HepG2 (cell line): ENCODE data around the gene UBE2O. TPM values are rescaled to one million over a fixed set of nuclear protein-coding genes. Genes with fewer than 3 reads are reported as not detected.
A peak's percentile ranks its signal among the peaks of the same experiment; 100 is the strongest.

Experiments
- ATRX ChIP-seq: sonication (generic); formaldehyde crosslinking; IDR thresholded peaks from 2 replicates; pipeline ENCODE4 v1.4.0; 2020; ENCODE audit warnings: missing genetic modification reagents, borderline replicate concordance
- CBX2 ChIP-seq, 2 experiments: fragments of 200-600 bp in 1 of 2; sonication (generic); formaldehyde crosslinking in 1 of 2; IDR thresholded peaks; 2 replicates each; pipeline versions ENCODE4 v1.7.0 to v1.8.1; 2018 to 2022; ENCODE audit warnings: low read depth in 2 of 2, low read length in 1 of 2, mild to moderate bottlenecking in 1 of 2, missing genetic modification reagents in 1 of 2
- CEBPG ChIP-seq: IDR thresholded peaks from 2 replicates; pipeline ENCODE4 v1.6.1; 2016
- HNRNPK ChIP-seq: fragments of 200-400 bp; formaldehyde crosslinking; IDR thresholded peaks from 2 replicates; pipeline ENCODE4 v1.6.1; 2018; ENCODE audit warnings: low read length, low read depth, moderate library complexity, mild to moderate bottlenecking; ENCODE audit not compliant: poor library complexity, severe bottlenecking
- MBNL3 ChIP-seq: fragments of 250-450 bp; sonication (Bioruptor Pico); conservative IDR thresholded peaks from 2 replicates; pipeline ENCODE4 v1.8.0; 2022; ENCODE audit warnings: mild to moderate bottlenecking, inconsistent platforms
- MZF1 ChIP-seq: sonication (generic); formaldehyde crosslinking; IDR thresholded peaks from 2 replicates; pipeline ENCODE4 v1.8.1; 2023; ENCODE audit warnings: mild to moderate bottlenecking, missing genetic modification reagents, borderline replicate concordance
- NBN ChIP-seq: fragments of 450-650 bp; conservative IDR thresholded peaks from 2 replicates; pipeline ENCODE4 v1.6.1; 2017
- RARG ChIP-seq: sonication (generic); formaldehyde crosslinking; IDR thresholded peaks from 2 replicates; pipeline ENCODE4 v1.4.0; 2020; ENCODE audit warnings: low read depth, mild to moderate bottlenecking, missing genetic modification reagents
- SALL1 ChIP-seq: sonication (generic); formaldehyde crosslinking; IDR thresholded peaks from 2 replicates; pipeline ENCODE4 v1.8.0; 2022; ENCODE audit warnings: mild to moderate bottlenecking, missing genetic modification reagents
- SETDB1 ChIP-seq: sonication (generic); formaldehyde crosslinking; IDR thresholded peaks from 2 replicates; pipeline ENCODE4 v1.5.1; 2020; ENCODE audit warnings: missing genetic modification reagents, mild to moderate bottlenecking, borderline replicate concordance
- SNAPC2 ChIP-seq: sonication (generic); formaldehyde crosslinking; IDR thresholded peaks from 2 replicates; pipeline ENCODE4 v1.8.1; 2022; ENCODE audit warnings: mild to moderate bottlenecking, missing genetic modification reagents
- STAG1 ChIP-seq: sonication (generic); formaldehyde crosslinking; IDR thresholded peaks from 2 replicates; pipeline ENCODE4 v1.4.0; 2020; ENCODE audit warnings: missing genetic modification reagents
- TBL1XR1 ChIP-seq: fragments of 150-350 bp; IDR thresholded peaks from 2 replicates; pipeline ENCODE4 v1.6.1; 2014; ENCODE audit warnings: borderline replicate concordance, low read length; ENCODE audit not compliant: partially characterized antibody
- ZNF207 ChIP-seq: fragments of 450-650 bp; IDR thresholded peaks from 2 replicates; pipeline ENCODE4 v1.6.1; 2016; ENCODE audit warnings: antibody characterized with exemption, borderline replicate concordance
- ZNF30 ChIP-seq: sonication (generic); formaldehyde crosslinking; IDR thresholded peaks from 2 replicates; pipeline ENCODE4 v1.5.0; 2020; ENCODE audit warnings: mild to moderate bottlenecking, missing genetic modification reagents
- ZNF616 ChIP-seq: sonication (generic); formaldehyde crosslinking; IDR thresholded peaks from 2 replicates; pipeline ENCODE4 v1.5.0; 2020; ENCODE audit warnings: low read depth, mild to moderate bottlenecking, missing genetic modification reagents
- ZSCAN20 ChIP-seq: sonication (generic); formaldehyde crosslinking; IDR thresholded peaks from 2 replicates; pipeline ENCODE4 v1.4.0; 2020; ENCODE audit warnings: missing genetic modification reagents, mild to moderate bottlenecking, borderline replicate concordance
- polyA plus RNA-seq, 8 experiments: library from polyadenylated mRNA; depleted of rRNA in 3 of 8; stranded (reverse) in 7 of 8; unstranded in 1 of 8; fragments of >200 nt; fragmentation: Illumina TruSeq in 4 of 8; extraction: Trizol in 4 of 8; gene quantifications; 2 replicates each; pipeline versions ENCODE4 v1.2.1 to v1.2.3, GENCODE V29; 2011 to 2016; ENCODE audit warnings: low read depth in 4 of 8, missing spikeins in 1 of 8, mixed read lengths in 1 of 8; ENCODE audit not compliant: insufficient read depth in 1 of 8
- total RNA-seq, 5 experiments: library from RNA; depleted of rRNA; stranded (reverse); fragments of >200 nt; fragmentation: Illumina TruSeq; extraction: Trizol; gene quantifications; 2 replicates each; pipeline ENCODE4 v1.2.3, GENCODE V29; 2016; ENCODE audit warnings: low read depth in 1 of 5
- TF ChIP-seq, protein P1 (sequence below): sonication (generic); formaldehyde crosslinking; IDR thresholded peaks from 2 replicates; pipeline ENCODE4 v1.9.0; 2022; ENCODE audit warnings: missing genetic modification reagents, mild to moderate bottlenecking, borderline replicate concordance
- TF ChIP-seq, protein P2 (sequence below): sonication (generic); formaldehyde crosslinking; IDR thresholded peaks from 2 replicates; pipeline ENCODE4 v1.5.0; 2020; ENCODE audit warnings: missing genetic modification reagents
- TF ChIP-seq, protein P3 (sequence below): sonication (generic); formaldehyde crosslinking; IDR thresholded peaks from 2 replicates; pipeline ENCODE4 v1.4.0; 2020; ENCODE audit warnings: mild to moderate bottlenecking, missing genetic modification reagents
- TF ChIP-seq, protein P4 (sequence below): sonication (generic); formaldehyde crosslinking; IDR thresholded peaks from 2 replicates; pipeline ENCODE4 v1.4.0; 2020; ENCODE audit warnings: missing genetic modification reagents

The UBE2O gene
- total and polyA plus RNA-seq, 2 of the 13 experiments (the other 11 are each of a cell fraction or from before 2014, with no cell fraction given) = 21.5 to 23.5 TPM

DNA sequence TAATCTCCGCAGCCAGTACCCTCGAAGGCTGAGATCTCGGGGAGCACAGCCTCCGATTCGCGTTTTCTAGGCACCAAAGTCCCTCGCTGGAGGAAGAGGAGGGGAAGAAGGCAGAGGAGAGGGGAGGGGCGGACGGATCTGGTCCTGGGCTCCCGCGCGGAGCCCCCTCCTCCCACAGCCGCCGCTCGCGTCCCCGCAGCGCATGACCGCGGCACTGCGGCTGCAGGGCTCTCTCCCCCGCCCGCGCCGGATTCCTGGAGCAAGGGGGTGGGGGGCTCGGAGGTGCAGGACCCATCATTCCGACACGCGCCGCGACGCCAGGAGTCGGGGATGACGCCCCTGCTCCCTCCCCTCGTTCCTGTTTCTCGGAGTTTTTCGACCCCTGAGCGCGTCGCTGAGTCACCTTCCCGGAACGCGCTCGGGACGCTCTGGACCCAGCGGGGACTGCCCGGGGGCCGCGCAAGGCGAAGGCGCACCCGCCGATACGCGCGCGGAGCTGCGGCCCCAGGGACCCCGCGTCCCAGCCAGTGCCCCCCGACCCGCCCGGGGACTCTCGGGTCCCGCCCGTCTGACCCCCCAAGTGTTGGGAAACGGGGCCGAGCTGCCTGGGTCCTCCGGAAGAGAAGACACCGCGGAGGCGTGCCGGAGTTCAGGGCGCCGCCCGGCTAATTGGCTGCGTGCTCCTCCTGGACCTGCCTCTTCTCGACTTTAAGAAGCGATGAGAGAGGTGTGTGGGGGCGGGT lies 70.0 kb downstream of the UBE2O start (continued):
- TF ChIP-seq, protein P1, sequence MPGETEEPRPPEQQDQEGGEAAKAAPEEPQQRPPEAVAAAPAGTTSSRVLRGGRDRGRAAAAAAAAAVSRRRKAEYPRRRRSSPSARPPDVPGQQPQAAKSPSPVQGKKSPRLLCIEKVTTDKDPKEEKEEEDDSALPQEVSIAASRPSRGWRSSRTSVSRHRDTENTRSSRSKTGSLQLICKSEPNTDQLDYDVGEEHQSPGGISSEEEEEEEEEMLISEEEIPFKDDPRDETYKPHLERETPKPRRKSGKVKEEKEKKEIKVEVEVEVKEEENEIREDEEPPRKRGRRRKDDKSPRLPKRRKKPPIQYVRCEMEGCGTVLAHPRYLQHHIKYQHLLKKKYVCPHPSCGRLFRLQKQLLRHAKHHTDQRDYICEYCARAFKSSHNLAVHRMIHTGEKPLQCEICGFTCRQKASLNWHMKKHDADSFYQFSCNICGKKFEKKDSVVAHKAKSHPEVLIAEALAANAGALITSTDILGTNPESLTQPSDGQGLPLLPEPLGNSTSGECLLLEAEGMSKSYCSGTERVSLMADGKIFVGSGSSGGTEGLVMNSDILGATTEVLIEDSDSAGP = peak; percentile 77
- TF ChIP-seq SALL1 (CRISPR knock-in tag) (peak; percentile 78), CBX2 (IDR thresholded peaks at IDR 0.05; ENCODE audit: low read depth, low read length) (no peak), CBX2 (CRISPR knock-in tag; IDR thresholded peaks at IDR 0.05; ENCODE audit: low read depth) (no peak), CEBPG (CRISPR knock-in tag) (no peak), SETDB1 (CRISPR knock-in tag) (no peak), ZNF30 (peak; percentile 90; the same call in 1 of the 2 replicates), ZSCAN20 (CRISPR knock-in tag) (peak; percentile 26; the same call in 1 of the 2 replicates), ZNF207 (no peak), SNAPC2 (CRISPR knock-in tag) (peak; percentile 12; the same call in 1 of the 2 replicates), TBL1XR1 (no peak), HNRNPK (peak; percentile 97), RARG (CRISPR knock-in tag) (no peak), STAG1 (no peak), ZNF616 (CRISPR knock-in tag) (no peak; the same call in 1 of the 2 replicates), ATRX (CRISPR knock-in tag) (no peak), MBNL3 (no peak), NBN (no peak), MZF1 (no peak)
- TF ChIP-seq, protein P2, sequence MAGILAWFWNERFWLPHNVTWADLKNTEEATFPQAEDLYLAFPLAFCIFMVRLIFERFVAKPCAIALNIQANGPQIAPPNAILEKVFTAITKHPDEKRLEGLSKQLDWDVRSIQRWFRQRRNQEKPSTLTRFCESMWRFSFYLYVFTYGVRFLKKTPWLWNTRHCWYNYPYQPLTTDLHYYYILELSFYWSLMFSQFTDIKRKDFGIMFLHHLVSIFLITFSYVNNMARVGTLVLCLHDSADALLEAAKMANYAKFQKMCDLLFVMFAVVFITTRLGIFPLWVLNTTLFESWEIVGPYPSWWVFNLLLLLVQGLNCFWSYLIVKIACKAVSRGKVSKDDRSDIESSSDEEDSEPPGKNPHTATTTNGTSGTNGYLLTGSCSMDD = no peak
- TF ChIP-seq, protein P3, sequence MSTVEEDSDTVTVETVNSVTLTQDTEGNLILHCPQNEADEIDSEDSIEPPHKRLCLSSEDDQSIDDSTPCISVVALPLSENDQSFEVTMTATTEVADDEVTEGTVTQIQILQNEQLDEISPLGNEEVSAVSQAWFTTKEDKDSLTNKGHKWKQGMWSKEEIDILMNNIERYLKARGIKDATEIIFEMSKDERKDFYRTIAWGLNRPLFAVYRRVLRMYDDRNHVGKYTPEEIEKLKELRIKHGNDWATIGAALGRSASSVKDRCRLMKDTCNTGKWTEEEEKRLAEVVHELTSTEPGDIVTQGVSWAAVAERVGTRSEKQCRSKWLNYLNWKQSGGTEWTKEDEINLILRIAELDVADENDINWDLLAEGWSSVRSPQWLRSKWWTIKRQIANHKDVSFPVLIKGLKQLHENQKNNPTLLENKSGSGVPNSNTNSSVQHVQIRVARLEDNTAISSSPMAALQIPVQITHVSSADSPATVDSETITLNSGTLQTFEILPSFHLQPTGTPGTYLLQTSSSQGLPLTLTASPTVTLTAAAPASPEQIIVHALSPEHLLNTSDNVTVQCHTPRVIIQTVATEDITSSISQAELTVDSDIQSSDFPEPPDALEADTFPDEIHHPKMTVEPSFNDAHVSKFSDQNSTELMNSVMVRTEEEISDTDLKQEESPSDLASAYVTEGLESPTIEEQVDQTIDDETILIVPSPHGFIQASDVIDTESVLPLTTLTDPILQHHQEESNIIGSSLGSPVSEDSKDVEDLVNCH (CRISPR knock-in tag) = no peak
- TF ChIP-seq, protein P4, sequence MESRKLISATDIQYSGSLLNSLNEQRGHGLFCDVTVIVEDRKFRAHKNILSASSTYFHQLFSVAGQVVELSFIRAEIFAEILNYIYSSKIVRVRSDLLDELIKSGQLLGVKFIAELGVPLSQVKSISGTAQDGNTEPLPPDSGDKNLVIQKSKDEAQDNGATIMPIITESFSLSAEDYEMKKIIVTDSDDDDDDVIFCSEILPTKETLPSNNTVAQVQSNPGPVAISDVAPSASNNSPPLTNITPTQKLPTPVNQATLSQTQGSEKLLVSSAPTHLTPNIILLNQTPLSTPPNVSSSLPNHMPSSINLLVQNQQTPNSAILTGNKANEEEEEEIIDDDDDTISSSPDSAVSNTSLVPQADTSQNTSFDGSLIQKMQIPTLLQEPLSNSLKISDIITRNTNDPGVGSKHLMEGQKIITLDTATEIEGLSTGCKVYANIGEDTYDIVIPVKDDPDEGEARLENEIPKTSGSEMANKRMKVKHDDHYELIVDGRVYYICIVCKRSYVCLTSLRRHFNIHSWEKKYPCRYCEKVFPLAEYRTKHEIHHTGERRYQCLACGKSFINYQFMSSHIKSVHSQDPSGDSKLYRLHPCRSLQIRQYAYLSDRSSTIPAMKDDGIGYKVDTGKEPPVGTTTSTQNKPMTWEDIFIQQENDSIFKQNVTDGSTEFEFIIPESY (CRISPR knock-in tag) = no peak; the same call in 1 of the 2 replicates
